Measurements from ENCODE around the gene LRRC9. TPM values are rescaled to one million over a fixed set of nuclear protein-coding genes. Genes with fewer than 3 reads are reported as not detected.

The LRRC9 gene
- total RNA-seq, 4 donors from 2014 or later = not detected

GRCh38 chr14:60064491-60065072 lies 144.6 kb downstream of the LRRC9 start:
- no peak overlapping the region for H3K27ac ChIP-seq (replicated peaks in 1 of 4)
- TF ChIP-seq POLR2A (IDR thresholded peaks at IDR 0.05; ENCODE audit: low read depth) (no peak), CTCF (IDR thresholded peaks at IDR 0.05) (peak; percentile 55 to 65 (median 56))
- H3K9me3 ChIP-seq = no peaks in the 10 kb centered on the region
- DNase-seq (ENCODE audit: extremely low spot score) = no peak
- H3K4me1 ChIP-seq = no peaks in the 10 kb centered on the region
- no peak overlapping the region for H3K4me3 ChIP-seq
- no peaks in the 10 kb centered on the region for H3K27me3 ChIP-seq
- H3K36me3 ChIP-seq = no peaks in the 10 kb centered on the region
- intact Hi-C loops (cut with DNase I) = no loop called here

- WGBS = 92% methylated on average over 1 of the region's 1 CpG
- Histone ChIP-seq H3K27me3 (no peaks in the 10 kb centered on the region), H3K4me1 (no peaks in the 10 kb centered on the region), H3K4me3 (no peak overlapping the region), H3K9me3 (no peaks in the 10 kb centered on the region), H3K36me3 (no peaks in the 10 kb centered on the region), H3K27ac (replicated peaks in 1 of 4) (no peak overlapping the region)
- DNase-seq (ENCODE audit: extremely low spot score) = no peak
- TF ChIP-seq POLR2A (IDR thresholded peaks at IDR 0.05; ENCODE audit: low read depth) (no peak), CTCF (IDR thresholded peaks at IDR 0.05) (no peak), EP300 (IDR thresholded peaks at IDR 0.05) (no peak), POLR2AphosphoS5 (IDR thresholded peaks at IDR 0.05) (no peak)
- intact Hi-C loops (cut with DNase I) = loop anchor here (2.0 kb wide), 1 partner anchor 119 kb away; no protein-coding TSS in a partner anchor
These were observed 147.9 kb downstream of the LRRC9 start for GRCh38 chr14:60067882-60068281.

GRCh38 chr14:60079723-60080122 lies 159.8 kb downstream of the LRRC9 start:
- Histone ChIP-seq H3K27me3 (no peaks in the 10 kb centered on the region), H3K4me1 (no peaks in the 10 kb centered on the region), H3K9me3 (peaks cover 0 to 4% (median 0%) of the 10 kb centered on the region in 4 donors), H3K36me3 (no peaks in the 10 kb centered on the region), H3K27ac (replicated peaks in 1 of 4) (no peak overlapping the region), H3K4me3 (no peak overlapping the region)
- no peak for DNase-seq (ENCODE audit: extremely low spot score)
- TF ChIP-seq EP300 (IDR thresholded peaks at IDR 0.05) (no peak), POLR2AphosphoS5 (IDR thresholded peaks at IDR 0.05) (no peak), POLR2A (IDR thresholded peaks at IDR 0.05; ENCODE audit: low read depth) (no peak), CTCF (IDR thresholded peaks at IDR 0.05) (no peak)
- intact Hi-C loops (cut with DNase I) = no loop called here

- Histone ChIP-seq H3K27me3 (no peaks in the 10 kb centered on the region), H3K4me1 (no peaks in the 10 kb centered on the region), H3K9me3 (no peaks in the 10 kb centered on the region), H3K36me3 (no peaks in the 10 kb centered on the region), H3K27ac (replicated peaks in 1 of 4) (no peak overlapping the region), H3K4me3 (no peak overlapping the region)
- intact Hi-C loops (cut with DNase I) = no loop called here
- no peak for TF ChIP-seq CTCF (IDR thresholded peaks at IDR 0.05)
- no peak for TF ChIP-seq POLR2A (IDR thresholded peaks at IDR 0.05; ENCODE audit: low read depth)
- DNase-seq (ENCODE audit: extremely low spot score) = no peak
These were observed 165.1 kb downstream of the LRRC9 start for GRCh38 chr14:60085085-60085484.

GRCh38 chr14:60085693-60086092 lies 165.7 kb downstream of the LRRC9 start:
- intact Hi-C loops (cut with DNase I) = no loop called here
- H3K4me3 ChIP-seq = no peak overlapping the region
- DNase-seq (ENCODE audit: extremely low spot score) = no peak
- H3K4me1 ChIP-seq = peaks cover 0 to 2% (median 2%) of the 10 kb centered on the region in 4 donors
- H3K36me3 ChIP-seq = no peaks in the 10 kb centered on the region
- H3K9me3 ChIP-seq = no peaks in the 10 kb centered on the region
- H3K27ac ChIP-seq (replicated peaks in 1 of 4) = no peak overlapping the region
- H3K27me3 ChIP-seq = no peaks in the 10 kb centered on the region
- 97% methylated on average over 3 of the region's 3 CpGs for WGBS
- no peak for TF ChIP-seq POLR2A (IDR thresholded peaks at IDR 0.05; ENCODE audit: low read depth)
- no peak for TF ChIP-seq CTCF (IDR thresholded peaks at IDR 0.05)
- TF ChIP-seq POLR2AphosphoS5 (IDR thresholded peaks at IDR 0.05) = no peak
- no peak for TF ChIP-seq EP300 (IDR thresholded peaks at IDR 0.05)

Data from esophagus muscularis mucosa (tissue), 4 donors.